H9 (cell line): ENCODE results near the gene SPTBN1. TPM values are rescaled to one million over a fixed set of nuclear protein-coding genes. Genes with fewer than 3 reads are reported as not detected.

Experiments used
- DNase-seq: peaks from one replicate; pipeline ENCODE4 v3.0.0-alpha.2; 2017
- H2AFZ ChIP-seq: one replicate; pipeline ENCODE4 v1.6.1; 2013; ENCODE audit warnings: mild to moderate bottlenecking, low read length, control low read depth, moderate library complexity
- H2AK5ac ChIP-seq: 2 replicates; pipeline ENCODE4 v1.6.1; 2013; ENCODE audit warnings: low read length, control low read depth, mixed read lengths; ENCODE audit not compliant: insufficient read length
- H2BK120ac ChIP-seq: one replicate; pipeline ENCODE4 v1.6.1; 2013; ENCODE audit warnings: low read depth, mild to moderate bottlenecking, low read length, control low read depth, inconsistent platforms; ENCODE audit not compliant: poor library complexity, severe bottlenecking
- H2BK12ac ChIP-seq: 2 replicates; pipeline ENCODE4 v1.6.1; 2013; ENCODE audit warnings: low read length, control low read depth, mixed read lengths, low read depth; ENCODE audit not compliant: insufficient read length
- H2BK15ac ChIP-seq: 2 replicates; pipeline ENCODE4 v1.6.1; 2013; ENCODE audit warnings: low read depth, low read length, control low read depth
- H2BK20ac ChIP-seq: one replicate; pipeline ENCODE4 v1.6.1; 2013; ENCODE audit warnings: low read depth, mild to moderate bottlenecking, low read length, control low read depth, inconsistent platforms; ENCODE audit not compliant: poor library complexity, severe bottlenecking
- H2BK5ac ChIP-seq: 2 replicates; pipeline ENCODE4 v1.6.1; 2013; ENCODE audit warnings: low read length, control low read depth, mixed read lengths; ENCODE audit not compliant: insufficient read length
- H3K14ac ChIP-seq: 2 replicates; pipeline ENCODE4 v1.6.1; 2013; ENCODE audit warnings: low read length, control low read depth; ENCODE audit not compliant: insufficient read depth
- H3K18ac ChIP-seq: 2 replicates; pipeline ENCODE4 v1.6.1; 2013; ENCODE audit warnings: low read depth, mild to moderate bottlenecking, mixed read lengths, low read length, control low read depth; ENCODE audit not compliant: insufficient read length
- H3K23ac ChIP-seq: 2 replicates; pipeline ENCODE4 v1.6.1; 2013; ENCODE audit warnings: low read length, control low read depth, mixed read lengths, low read depth; ENCODE audit not compliant: insufficient read length
- H3K23me2 ChIP-seq: 2 replicates; pipeline ENCODE4 v1.6.1; 2013; ENCODE audit warnings: low read depth, mild to moderate bottlenecking, mixed read lengths, low read length, control low read depth; ENCODE audit not compliant: insufficient read length, poor library complexity, severe bottlenecking
- H3K27ac ChIP-seq: 2 replicates; pipeline ENCODE4 v1.5.1; 2013; ENCODE audit warnings: low read length, control low read depth, mixed read lengths, low read depth; ENCODE audit not compliant: insufficient read length
- H3K27me3 ChIP-seq: 2 replicates; pipeline ENCODE4 v1.6.1; 2013; ENCODE audit warnings: low read length, control low read depth, inconsistent platforms; ENCODE audit not compliant: insufficient read depth
- H3K4ac ChIP-seq: 2 replicates; pipeline ENCODE4 v1.6.1; 2013; ENCODE audit warnings: low read depth, mild to moderate bottlenecking, control low read depth, inconsistent platforms, low read length, moderate library complexity
- H3K4me1 ChIP-seq: 2 replicates; pipeline ENCODE4 v1.6.1; 2013; ENCODE audit warnings: low read length, control low read depth, inconsistent platforms; ENCODE audit not compliant: insufficient read depth
- H3K4me2 ChIP-seq: 2 replicates; pipeline ENCODE4 v1.6.1; 2013; ENCODE audit warnings: low read length, control low read depth, mixed read lengths; ENCODE audit not compliant: insufficient read length, insufficient read depth
- H3K56ac ChIP-seq: 2 replicates; pipeline ENCODE4 v1.6.1; 2013; ENCODE audit warnings: low read depth, mild to moderate bottlenecking, mixed read lengths, low read length, control low read depth; ENCODE audit not compliant: insufficient read length
- H3K79me1 ChIP-seq: 2 replicates; pipeline ENCODE4 v1.6.1; 2013; ENCODE audit warnings: low read depth, mild to moderate bottlenecking, moderate library complexity, low read length, control low read depth, inconsistent platforms; ENCODE audit not compliant: insufficient read depth, poor library complexity, severe bottlenecking
- H3K79me2 ChIP-seq: 2 replicates; pipeline ENCODE4 v1.6.1; 2013; ENCODE audit warnings: low read length, control low read depth, inconsistent platforms; ENCODE audit not compliant: insufficient read depth
- H3K9ac ChIP-seq: 2 replicates; pipeline ENCODE4 v1.6.1; 2013; ENCODE audit warnings: low read length, control low read depth, mixed read lengths; ENCODE audit not compliant: insufficient read length; ENCODE audit errors: extremely low read depth
- H3K9me3 ChIP-seq: one replicate; pipeline ENCODE4 v1.6.1; 2013; ENCODE audit warnings: low read depth, low read length, inconsistent platforms; ENCODE audit not compliant: control insufficient read depth
- H3T11ph ChIP-seq: one replicate; pipeline ENCODE4 v1.6.1; 2013; ENCODE audit warnings: mild to moderate bottlenecking, low read length, control low read depth, inconsistent platforms
- H4K20me1 ChIP-seq: one replicate; pipeline ENCODE4 v1.6.1; 2013; ENCODE audit not compliant: control insufficient read depth, insufficient read length, insufficient read depth
- H4K5ac ChIP-seq: 2 replicates; pipeline ENCODE4 v1.6.1; 2013; ENCODE audit warnings: low read depth, mild to moderate bottlenecking, mixed read lengths, low read length, control low read depth; ENCODE audit not compliant: insufficient read length
- H4K8ac ChIP-seq: replicated peaks from 2 replicates; pipeline ENCODE4 v1.6.1; 2013; ENCODE audit warnings: low read length, control low read depth, mixed read lengths, low read depth; ENCODE audit not compliant: insufficient read length
- H4K91ac ChIP-seq: 2 replicates; pipeline ENCODE4 v1.6.1; 2013; ENCODE audit warnings: low read depth, mild to moderate bottlenecking, moderate library complexity, mixed read lengths, low read length, control low read depth; ENCODE audit not compliant: insufficient read length
- H3K27ac Mint-ChIP-seq, 3 experiments: 2 replicates in 2 of 3; 3 replicates in 1 of 3; pipeline ENCODE4 v1.8.0; 2020 to 2021; ENCODE audit warnings: mixed read lengths in 3 of 3, mild to moderate bottlenecking in 1 of 3, moderate library complexity in 1 of 3
- H3K27me3 Mint-ChIP-seq: 2 replicates; pipeline ENCODE4 v1.8.0; 2021; ENCODE audit warnings: low read depth, mild to moderate bottlenecking, moderate library complexity, mixed read lengths
- H3K36me3 Mint-ChIP-seq, 3 experiments: 2 replicates in 2 of 3; 3 replicates in 1 of 3; pipeline ENCODE4 v1.8.0; 2020 to 2021; ENCODE audit warnings: low read depth in 3 of 3, mixed read lengths in 3 of 3; ENCODE audit not compliant: insufficient read depth in 1 of 3
- H3K4me1 Mint-ChIP-seq, 2 experiments: 2 replicates each; pipeline ENCODE4 v1.8.0; 2020; ENCODE audit warnings: mixed read lengths in 2 of 2
- H3K4me3 Mint-ChIP-seq, 2 experiments: 2 replicates in 1 of 2; 3 replicates in 1 of 2; pipeline ENCODE4 v1.8.0; 2020 to 2021; ENCODE audit warnings: mild to moderate bottlenecking in 2 of 2, mixed read lengths in 2 of 2, moderate library complexity in 1 of 2
- H3K9me3 Mint-ChIP-seq, 2 experiments: 2 replicates in 1 of 2; 3 replicates in 1 of 2; pipeline ENCODE4 v1.8.0; 2020; ENCODE audit warnings: mild to moderate bottlenecking in 2 of 2, mixed read lengths in 2 of 2, moderate library complexity in 1 of 2
- CTCF ChIP-seq: fragments of 200-600 bp; sonication (generic); conservative IDR thresholded peaks from 3 replicates; pipeline ENCODE4 v1.8.0; 2021; ENCODE audit warnings: antibody characterized with exemption, mild to moderate bottlenecking
- WGBS: extraction: QIAGEN DNeasy Blood & Tissue Kit; methylation state at CpG from one replicate; pipeline ENCODE4 v1.1.7; 2013; ENCODE audit warnings: missing lambda C conversion rate, low lambda C conversion rate, mixed read lengths; ENCODE audit not compliant: insufficient read length; ENCODE audit errors: extremely low coverage; 5-methylcytosine and 5-hydroxymethylcytosine counted together
- total RNA-seq: library from RNA; stranded (reverse); gene quantifications from 2 replicates; pipeline ENCODE4 v1.2.1, GENCODE V29; 2021

The SPTBN1 gene
- total RNA-seq, 1 experiment from 2014 or later = 164 TPM

GRCh38 chr2:54534221-54534620 lies 78.1 kb downstream of the SPTBN1 start:
- Mint-ChIP-seq H3K27me3 (no peaks in the 10 kb centered on the region), H3K4me1 (peaks cover 8 to 11% of the 10 kb centered on the region in 2 experiments), H3K9me3 (no peaks in the 10 kb centered on the region), H3K36me3 (peaks cover 3 to 6% (median 4%) of the 10 kb centered on the region in 3 experiments; a peak in 5 of 7 replicates), H3K4me3 (no peak overlapping the region), H3K27ac (peak overlapping the region in 1 of 3 experiments; percentile 82; a peak in 2 of 7 replicates)
- Histone ChIP-seq H2AK5ac (no peak overlapping the region), H4K5ac (no peak overlapping the region), H3K4ac (no peak overlapping the region), H2BK5ac (no peak overlapping the region), H2BK15ac (no peak overlapping the region), H3K23me2 (no peaks in the 10 kb centered on the region), H4K8ac (no peak overlapping the region), H4K20me1 (no peaks in the 10 kb centered on the region), H3K23ac (no peak overlapping the region), H2BK12ac (no peak overlapping the region), H3T11ph (no peak overlapping the region), H3K79me1 (no peaks in the 10 kb centered on the region), H2BK20ac (no peak overlapping the region), H3K4me2 (no peak overlapping the region), H3K79me2 (no peaks in the 10 kb centered on the region), H3K27me3 (no peaks in the 10 kb centered on the region), H3K4me1 (no peaks in the 10 kb centered on the region), H3K14ac (no peak overlapping the region), H3K27ac (no peak overlapping the region), H4K91ac (no peak overlapping the region), H3K18ac (no peak overlapping the region), H2AFZ (no peak overlapping the region), H3K9me3 (no peaks in the 10 kb centered on the region), H3K56ac (no peak overlapping the region), H3K9ac (no peak overlapping the region), H2BK120ac (no peak overlapping the region)
- no CpG with 5 or more reads among the region's 1 CpG for WGBS
- DNase-seq = no peak
- TF ChIP-seq CTCF = no peak
